ENCODE data around the gene OR2C1. TPM values are rescaled to one million over a fixed set of nuclear protein-coding genes. Genes with fewer than 3 reads are reported as not detected.

The OR2C1 gene
- total RNA-seq, 1 experiment from 2014 or later, result not detected

DNA sequence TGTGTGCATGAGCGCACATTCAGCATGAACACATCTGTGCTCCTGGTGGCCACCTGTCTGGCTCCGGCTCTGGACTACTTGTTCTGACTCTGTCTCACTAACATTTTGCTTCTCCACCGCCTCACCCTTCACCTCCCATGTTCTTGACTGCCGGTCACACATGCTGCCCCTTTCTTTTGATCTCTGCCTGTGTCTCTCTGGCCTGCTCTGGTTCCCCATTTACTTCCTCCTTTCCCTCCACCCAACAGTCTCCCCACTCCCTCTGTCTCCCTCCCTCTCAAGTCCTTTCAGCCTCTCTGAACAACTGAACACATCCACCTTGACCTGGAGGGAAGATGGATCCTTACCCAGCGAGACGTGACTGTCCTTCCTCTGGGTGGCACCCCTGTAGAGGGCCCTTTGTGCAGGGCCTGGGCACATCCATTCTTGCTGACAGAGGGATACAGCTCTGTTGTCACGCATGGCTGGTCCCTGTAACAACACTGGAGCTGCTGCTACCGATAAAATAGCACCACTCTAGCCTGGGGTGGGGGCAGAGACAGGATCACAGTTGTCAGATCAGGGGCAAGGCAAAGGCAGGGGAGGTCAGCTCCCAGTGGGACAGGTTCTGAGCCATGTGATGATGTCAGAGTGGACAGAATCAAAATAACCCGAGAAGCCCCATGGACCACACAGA is 34.1 kb downstream of the OR2C1 start:
- no peak for DNase-seq (ENCODE audit: low spot score)

- no peak for DNase-seq (ENCODE audit: low spot score)
Observed at GRCh38 chr16:3400446-3400778, 44.7 kb downstream of the OR2C1 start.

GRCh38 chr16:3400779-3401688 is 45.3 kb downstream of the OR2C1 start, which contains the start of the genes ZNF174 and ZSCAN32:
ZNF174 (plus strand) TSS chr16:3401215; CDS start chr16:3402005, 790 bp downstream.
ZSCAN32 (minus strand) TSS chr16:3401004; CDS start chr16:3397557, 3,447 bp downstream.
- peak; percentile 99 for DNase-seq (ENCODE audit: low spot score)

- DNase-seq (ENCODE audit: low spot score), result peak; percentile 28
Observed at GRCh38 chr16:3401719-3402397, 46.2 kb downstream of the OR2C1 start.

Other genes with a start within 250 kb of the OR2C1 start
- 26.7 and 33.3 TPM in 2 replicates for gene ZNF205, start 243.3 kb upstream of the OR2C1 start, total RNA-seq (2014; rRNA removed; shearing (Covaris generic))
- 5.8 and 7.2 TPM in 2 replicates for gene ZNF213, start 220.9 kb upstream of the OR2C1 start, total RNA-seq (2014; rRNA removed; shearing (Covaris generic))
- not detected in 2 replicates for gene OR1F1, start 167.7 kb upstream of the OR2C1 start, total RNA-seq (2014; rRNA removed; shearing (Covaris generic))
- 5.6 and 8.6 TPM in 2 replicates for gene ZNF200, start 120.7 kb upstream of the OR2C1 start, total RNA-seq (2014; rRNA removed; shearing (Covaris generic))
- gene MEFV, start 99.3 kb upstream of the OR2C1 start, total RNA-seq (2014; rRNA removed; shearing (Covaris generic)), result 0.13 TPM in 1 of 2 replicates, not detected in the other
- gene ZNF263, start 72.4 kb upstream of the OR2C1 start, total RNA-seq (2014; rRNA removed; shearing (Covaris generic)), result 102 and 106 TPM in 2 replicates
- not detected in 2 replicates for gene TIGD7, start 50.5 kb upstream of the OR2C1 start, total RNA-seq (2014; rRNA removed; shearing (Covaris generic))
- gene ZNF75A, start 50.4 kb upstream of the OR2C1 start, total RNA-seq (2014; rRNA removed; shearing (Covaris generic)), result 0.41 and 0.91 TPM in 2 replicates
- gene ZSCAN32, start 45.1 kb downstream of the OR2C1 start, total RNA-seq (2014; rRNA removed; shearing (Covaris generic)), result 9.0 and 9.8 TPM in 2 replicates
- 6.6 and 13.9 TPM in 2 replicates for gene ZNF174, start 45.3 kb downstream of the OR2C1 start, total RNA-seq (2014; rRNA removed; shearing (Covaris generic))
- 0.76 and 1.2 TPM in 2 replicates for gene ZNF597, start 87.6 kb downstream of the OR2C1 start, total RNA-seq (2014; rRNA removed; shearing (Covaris generic))
- gene NAA60, start 87.8 kb downstream of the OR2C1 start, total RNA-seq (2014; rRNA removed; shearing (Covaris generic)), result 19.4 and 20.3 TPM in 2 replicates
- not detected in 2 replicates for gene C16orf90, start 139.6 kb downstream of the OR2C1 start, total RNA-seq (2014; rRNA removed; shearing (Covaris generic))
- gene CLUAP1, start 145.1 kb downstream of the OR2C1 start, total RNA-seq (2014; rRNA removed; shearing (Covaris generic)), result 1.1 and 2.1 TPM in 2 replicates
- not detected in 2 replicates for gene NLRC3, start 221.5 kb downstream of the OR2C1 start, total RNA-seq (2014; rRNA removed; shearing (Covaris generic))